Activated effector memory CD4-positive, alpha-beta T cell treated with Interleukin-2 at 50 U/mL for 16 hours (primary cell): ENCODE data around the gene SLC66A1.

ENCODE experiments used
- DNase-seq: peaks from one replicate; pipeline ENCODE4 v3.0.0-alpha.2; 2020

Gene SLC66A1

GRCh38 chr1:19325958-19326747 is 14.0 kb downstream of the SLC66A1 start:
- no peak for DNase-seq

- DNase-seq: no peak
These were observed 14.6 kb downstream of the SLC66A1 start for GRCh38 chr1:19326748-19327065.

DNA sequence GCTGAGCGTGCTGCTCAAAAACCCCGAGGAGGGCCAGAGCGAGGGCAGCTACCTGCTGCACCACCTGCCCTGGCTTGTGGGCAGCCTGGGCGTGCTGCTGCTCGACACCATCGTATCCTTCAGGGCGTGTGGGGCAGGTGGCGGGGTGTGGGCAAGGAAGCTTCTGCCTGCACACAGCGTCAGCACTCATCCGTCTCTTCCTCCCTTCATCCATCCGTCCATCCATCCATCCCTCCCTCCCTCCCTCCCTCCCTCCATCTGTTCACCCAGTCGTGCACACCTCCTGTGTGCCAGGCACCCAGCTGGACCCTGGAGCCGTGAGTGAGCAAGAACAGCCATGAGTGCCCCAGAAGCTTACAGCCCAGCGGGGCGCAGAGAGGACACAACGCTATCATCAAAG is 15.2 kb downstream of the SLC66A1 start:
- no peak for DNase-seq

DNA sequence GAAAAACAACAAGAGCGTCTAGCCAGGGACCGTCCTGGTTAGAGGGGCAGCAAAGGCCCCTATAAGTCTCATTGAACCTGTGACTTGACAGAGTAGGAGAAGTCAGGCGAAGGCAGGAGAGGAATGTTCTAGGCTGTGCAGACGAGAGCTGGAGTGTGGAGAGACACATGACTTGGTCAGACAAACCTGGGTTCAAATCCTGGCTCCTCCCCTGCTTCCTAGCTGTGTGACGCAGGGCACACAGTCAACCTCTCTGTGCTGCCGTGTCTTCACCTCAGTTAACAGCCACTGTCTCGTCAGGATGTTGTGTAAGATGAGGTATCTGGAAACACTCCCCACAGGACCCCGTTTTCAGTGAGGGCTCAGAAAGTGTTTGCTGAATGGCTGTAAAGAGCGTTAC is 15.6 kb downstream of the SLC66A1 start:
- DNase-seq: no peak

DNA sequence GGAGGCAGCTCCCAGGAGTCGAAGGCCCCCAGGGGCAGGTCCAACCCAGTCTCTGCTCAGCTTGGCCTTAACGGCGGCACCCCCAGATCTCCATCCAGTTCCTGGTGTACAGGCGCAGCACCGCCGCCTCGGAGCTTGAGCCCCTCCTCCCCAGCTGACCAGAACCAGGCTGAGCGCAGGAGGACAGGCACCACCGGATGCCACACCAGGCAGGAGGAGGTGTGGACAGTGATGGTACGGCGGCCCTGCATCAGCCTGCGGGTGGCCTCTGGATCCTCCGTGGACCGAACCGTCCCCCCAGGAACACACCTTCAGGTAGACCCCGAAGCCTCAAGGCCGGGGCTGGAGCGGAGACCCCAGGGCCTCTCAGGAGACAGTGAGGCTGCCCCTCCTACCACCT is 16.4 kb downstream of the SLC66A1 start:
- DNase-seq: no peak

DNA sequence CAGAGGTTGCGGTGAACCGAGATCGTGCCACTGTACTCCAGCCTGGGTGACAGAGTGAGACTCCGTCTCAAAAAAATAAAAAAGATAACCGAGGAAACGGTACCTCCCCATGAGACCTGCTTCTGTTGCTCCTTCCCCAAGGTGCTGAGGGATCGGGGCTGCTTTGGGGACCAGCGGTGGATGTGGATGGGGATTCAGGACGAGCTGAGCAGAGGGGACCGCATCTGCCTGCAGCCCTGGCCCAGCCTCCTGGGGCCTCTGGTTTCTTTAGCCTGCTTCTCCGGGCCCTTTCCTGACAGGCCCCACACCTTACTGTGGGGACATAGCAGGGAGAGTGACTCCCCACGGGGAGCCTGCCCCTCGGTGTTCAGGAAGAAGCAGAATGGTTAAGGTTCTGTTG is 17.1 kb downstream of the SLC66A1 start:
- DNase-seq: no peak

- no peak for DNase-seq
These were observed 17.5 kb downstream of the SLC66A1 start for GRCh38 chr1:19329611-19330010.

DNA sequence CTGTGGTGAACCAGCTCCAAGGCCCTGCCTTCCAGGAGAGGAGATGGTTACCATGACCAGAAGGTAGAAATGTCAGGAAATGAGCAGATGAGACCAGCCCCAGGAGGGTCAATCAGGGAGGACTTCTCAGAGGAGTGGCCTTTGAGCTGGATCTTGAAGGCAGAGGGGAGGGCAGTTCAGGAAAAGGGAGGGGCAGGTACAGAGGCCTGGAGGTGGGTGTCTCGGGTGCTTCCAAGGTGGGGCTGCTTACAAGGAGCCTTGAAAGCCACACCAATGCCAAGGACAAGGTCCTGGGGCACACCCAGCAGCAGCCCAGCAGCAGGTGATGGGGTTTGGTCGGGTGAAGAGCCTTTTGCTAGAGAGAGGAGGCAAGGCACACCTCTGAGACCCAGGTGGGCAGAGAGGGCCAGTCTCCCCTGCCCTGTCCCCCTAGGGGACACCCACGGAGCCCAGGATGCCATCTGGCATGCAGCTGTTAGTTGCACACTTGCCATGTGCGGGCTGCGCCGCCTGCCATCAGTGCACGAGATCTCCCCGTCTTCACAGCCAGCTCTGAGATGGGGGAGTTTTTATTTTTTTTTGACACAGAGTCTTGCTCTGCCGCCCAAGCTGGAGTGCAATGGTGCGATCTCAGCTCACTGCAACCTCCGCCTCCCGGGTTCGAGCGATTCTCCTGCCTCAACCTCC is 18.5 kb downstream of the SLC66A1 start:
- DNase-seq: no peak

- DNase-seq: no peak
These were observed 19.2 kb downstream of the SLC66A1 start for GRCh38 chr1:19331262-19331878.

GRCh38 chr1:19332832-19333231 is 20.7 kb downstream of the SLC66A1 start:
- DNase-seq: no peak

- no peak for DNase-seq
These were observed 21.6 kb downstream of the SLC66A1 start for GRCh38 chr1:19333587-19334354.

GRCh38 chr1:19336543-19336942 is 24.4 kb downstream of the SLC66A1 start:
- DNase-seq: no peak

DNA sequence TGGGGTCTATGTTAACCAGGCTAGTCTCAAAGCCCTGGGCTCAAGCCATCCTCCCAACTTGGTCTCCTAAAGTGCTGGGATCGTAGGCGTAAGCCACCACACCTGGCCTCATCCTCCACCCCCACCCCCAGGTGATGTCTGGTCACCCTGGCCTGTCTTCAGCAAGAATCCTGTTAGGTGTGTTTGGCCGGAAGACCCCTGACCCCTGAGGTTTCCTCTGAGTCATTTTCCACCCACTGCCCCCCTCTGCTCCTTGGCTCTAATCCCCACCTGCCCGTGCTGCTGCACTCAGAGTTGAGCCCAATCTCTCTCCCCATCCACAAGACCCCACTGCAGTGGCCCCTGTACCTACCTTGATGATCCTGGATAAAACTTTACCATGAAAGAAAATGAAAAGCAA is 25.2 kb downstream of the SLC66A1 start:
- no peak for DNase-seq

DNA sequence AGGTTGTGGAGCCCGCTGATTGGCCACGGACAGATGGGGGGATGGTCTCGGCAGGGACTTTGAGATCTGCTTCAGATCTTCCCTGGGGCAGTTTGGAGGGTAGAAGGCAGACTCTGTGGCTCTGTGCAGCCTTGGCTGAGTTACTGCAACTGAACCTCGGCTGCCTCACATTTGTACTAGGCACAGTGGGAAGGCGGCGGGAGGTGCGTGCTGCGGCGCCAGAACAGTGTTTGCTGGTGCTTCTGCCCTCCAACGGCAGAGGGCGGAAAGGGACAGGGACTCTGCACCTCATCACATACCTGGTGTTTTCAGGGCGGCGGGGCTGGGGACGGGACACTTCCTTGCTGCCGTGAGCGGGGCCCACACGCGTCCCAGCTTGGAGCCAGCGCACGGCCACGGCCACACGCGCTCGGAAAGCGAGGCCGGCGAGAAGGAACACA is 26.2 kb downstream of the SLC66A1 start:
- DNase-seq: no peak

- DNase-seq: no peak
These were observed 27.2 kb downstream of the SLC66A1 start for GRCh38 chr1:19339214-19339861.

DNA sequence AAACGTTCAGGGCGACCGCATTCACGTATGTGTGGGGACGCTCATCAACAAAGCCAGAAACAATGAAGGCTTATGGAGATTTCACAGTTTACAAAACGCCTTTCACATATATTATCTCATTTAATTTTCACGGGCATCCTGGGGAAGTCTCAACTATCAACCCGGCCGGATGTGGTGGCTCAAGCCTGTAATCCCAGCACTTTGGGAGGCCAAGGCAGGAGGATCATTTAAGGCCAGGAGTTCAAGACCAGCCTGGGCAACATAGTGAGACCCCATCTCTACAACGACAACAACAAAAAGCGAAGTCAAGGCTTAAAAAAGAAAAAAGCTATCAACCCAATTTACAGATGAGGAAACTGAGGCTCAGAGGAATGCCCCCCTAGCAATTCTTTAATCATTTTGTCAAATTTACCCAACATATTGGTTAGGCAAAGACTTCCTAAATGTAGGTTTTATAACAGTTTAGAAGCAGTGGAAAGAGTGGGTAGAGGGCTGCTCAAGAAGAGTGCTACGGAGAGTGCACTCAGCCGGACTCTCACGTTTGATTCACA is 28.3 kb downstream of the SLC66A1 start:
- no peak for DNase-seq

DNA sequence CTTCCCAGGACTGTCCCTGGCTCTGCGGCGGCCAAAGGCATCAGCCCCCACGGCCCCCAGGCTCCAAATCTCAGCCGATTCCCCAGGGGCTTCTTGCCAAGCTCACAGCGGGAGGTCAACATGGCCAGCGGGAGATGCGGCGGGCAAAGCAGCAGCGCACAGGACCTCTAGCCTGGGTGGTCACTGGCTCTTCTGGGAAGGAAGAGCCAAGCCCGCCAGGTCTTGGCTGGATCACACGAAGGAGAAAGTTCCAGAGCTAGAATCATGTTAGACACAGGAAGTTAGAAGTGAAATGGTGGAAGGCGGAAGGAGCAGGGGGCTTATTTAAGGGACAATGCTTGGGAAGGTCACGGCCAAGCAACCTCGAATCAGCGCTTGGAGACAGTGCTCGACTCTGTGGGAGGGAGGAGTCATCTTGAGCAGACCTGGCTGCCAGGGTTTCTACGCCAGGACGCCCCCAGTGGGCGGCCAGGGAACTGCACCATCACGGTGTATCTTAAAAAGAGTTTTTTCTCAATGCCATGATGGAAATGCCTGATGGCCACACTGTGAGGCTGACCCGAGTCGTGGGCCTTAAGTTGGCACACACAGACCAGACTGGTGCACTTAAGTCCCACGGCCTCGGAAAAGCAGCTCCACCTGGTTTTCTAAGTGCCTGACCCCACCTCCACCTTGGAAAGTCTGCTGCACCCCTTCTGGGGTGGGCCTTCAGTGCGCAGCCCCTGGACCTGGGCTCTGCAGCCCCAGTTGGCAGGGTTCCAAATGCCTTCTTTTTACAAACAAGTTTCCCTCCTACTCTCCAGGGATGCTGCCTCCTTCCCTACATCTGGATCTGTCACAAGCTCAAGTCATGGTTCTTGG is 29.3 kb downstream of the SLC66A1 start:
- peak; percentile 62 for DNase-seq

- no peak for DNase-seq
These were observed 30.1 kb downstream of the SLC66A1 start for GRCh38 chr1:19342062-19342750.

DNA sequence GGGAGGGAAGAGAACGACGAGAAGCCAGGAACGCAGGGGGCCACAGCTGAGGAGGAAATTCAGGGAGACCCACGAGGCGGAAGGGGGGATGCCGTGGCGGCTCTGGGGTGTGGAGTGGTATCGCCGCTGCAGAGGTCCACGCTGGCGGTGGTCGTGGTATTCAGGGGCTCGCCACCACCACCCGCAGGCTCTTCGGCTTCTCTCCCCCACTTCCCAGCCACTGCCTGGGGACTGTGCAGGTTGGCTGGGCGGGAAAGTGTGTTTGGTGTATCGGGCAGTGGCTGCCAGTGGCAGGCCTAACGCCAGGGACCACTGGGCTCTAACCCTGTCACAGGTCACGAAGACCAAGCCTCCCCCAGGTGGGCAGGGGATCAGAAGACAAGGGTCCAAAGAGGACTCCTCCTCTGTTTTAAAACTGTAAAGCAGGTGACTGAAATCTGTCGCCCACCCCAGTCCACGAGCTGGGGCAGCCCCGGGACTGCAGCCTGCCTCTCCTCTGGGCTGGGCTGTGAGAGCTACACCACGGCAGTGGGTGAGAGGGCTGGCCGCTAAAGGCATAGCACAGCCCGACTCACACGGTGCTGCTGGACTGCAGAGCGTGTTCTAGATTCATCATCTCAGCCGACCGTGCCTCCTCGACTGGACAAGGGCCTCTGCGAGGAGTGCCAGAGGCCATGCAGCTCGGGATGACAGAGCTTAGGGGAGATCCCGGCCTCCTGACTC is 30.9 kb downstream of the SLC66A1 start:
- DNase-seq: no peak
